ENCODE results near the gene SUSD1.

SUSD1 gene

DNA sequence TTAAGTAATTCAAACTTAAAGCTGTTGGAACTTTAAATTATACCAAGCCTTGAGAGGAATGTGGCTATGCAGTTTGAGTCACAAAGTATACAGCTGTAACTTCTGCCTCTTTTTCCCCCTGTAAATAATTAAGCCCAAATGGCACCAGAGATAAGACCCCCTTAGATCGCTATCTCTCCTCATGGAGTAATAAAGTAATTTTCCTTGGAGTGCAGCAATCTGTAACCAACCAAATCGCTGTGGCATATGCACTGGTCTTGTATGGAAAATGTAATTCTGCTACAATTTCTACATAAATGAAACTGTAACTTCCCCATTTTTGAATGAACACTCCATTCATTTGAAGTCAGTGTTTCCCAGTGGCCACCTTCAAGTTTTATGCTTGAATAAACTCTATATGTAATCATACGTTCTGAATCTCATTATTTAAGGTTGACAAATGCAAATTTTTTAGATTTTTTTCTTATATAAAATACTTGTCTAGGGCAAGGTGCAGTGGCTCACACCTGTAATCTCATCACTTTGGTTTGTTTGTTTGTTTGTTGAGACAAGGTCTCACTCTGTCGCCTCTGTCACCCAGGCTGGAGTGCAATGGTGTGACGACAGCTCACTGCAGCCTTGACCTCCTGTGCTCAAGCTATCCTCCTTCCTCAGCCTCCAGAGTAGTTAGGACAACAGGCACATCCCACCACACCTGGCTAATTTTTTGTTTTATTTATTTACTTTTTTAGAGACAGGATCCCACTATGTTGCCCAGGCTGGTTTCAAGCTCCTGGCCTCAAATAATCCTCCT lies 12.3 kb downstream of the SUSD1 start:
- DNase-seq (ENCODE audit: insufficient read length, low spot score) (no peak), FAIRE-seq (peak; percentile 57)
- TF ChIP-seq SPI1 (IDR thresholded peaks at IDR 0.05; ENCODE audit: low read depth, low read length) (0 out of 2 replicates have a peak, but pooled peaks have one; percentile 0), POU2F2 (IDR thresholded peaks at IDR 0.05; ENCODE audit: low read depth, low read length) (no peak), POLR2AphosphoS5 (IDR thresholded peaks at IDR 0.05; ENCODE audit: low read depth, low read length) (no peak)

DNA sequence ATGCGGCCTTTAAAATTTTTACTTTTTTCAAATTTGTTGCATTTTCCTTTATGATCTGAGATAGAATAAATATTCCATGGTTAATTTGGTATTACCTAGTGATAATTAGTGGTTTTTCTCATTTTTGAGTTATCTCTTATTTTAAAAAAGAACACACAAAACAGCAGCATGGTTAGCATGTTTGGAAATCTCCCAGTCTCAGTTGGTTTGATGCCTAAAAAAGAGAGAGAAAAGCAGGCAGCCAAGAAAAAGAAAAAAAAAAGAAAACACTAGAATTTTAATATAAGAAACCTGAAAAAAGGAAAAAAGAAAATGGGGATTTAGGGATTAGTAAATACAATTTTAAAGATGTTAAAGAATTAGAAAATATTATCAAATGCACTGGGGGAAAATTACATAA lies 15.3 kb downstream of the SUSD1 start:
- DNase-seq (ENCODE audit: insufficient read length, low spot score) (no peak), FAIRE-seq (no peak)
- no peak for TF ChIP-seq SPI1 (IDR thresholded peaks at IDR 0.05; ENCODE audit: low read depth, low read length)
- TF ChIP-seq POLR2A (IDR thresholded peaks at IDR 0.05; ENCODE audit: low read depth, low read length): no peak
- TF ChIP-seq PAX5 (IDR thresholded peaks at IDR 0.05; ENCODE audit: insufficient read depth, low read length, severe bottlenecking): no peak
- TF ChIP-seq TAF1 (IDR thresholded peaks at IDR 0.05; ENCODE audit: low read depth, low read length): no peak
- TF ChIP-seq POLR2AphosphoS5 (IDR thresholded peaks at IDR 0.05; ENCODE audit: low read depth, low read length): no peak
- TF ChIP-seq POU2F2 (IDR thresholded peaks at IDR 0.05; ENCODE audit: low read depth, low read length): no peak

DNA sequence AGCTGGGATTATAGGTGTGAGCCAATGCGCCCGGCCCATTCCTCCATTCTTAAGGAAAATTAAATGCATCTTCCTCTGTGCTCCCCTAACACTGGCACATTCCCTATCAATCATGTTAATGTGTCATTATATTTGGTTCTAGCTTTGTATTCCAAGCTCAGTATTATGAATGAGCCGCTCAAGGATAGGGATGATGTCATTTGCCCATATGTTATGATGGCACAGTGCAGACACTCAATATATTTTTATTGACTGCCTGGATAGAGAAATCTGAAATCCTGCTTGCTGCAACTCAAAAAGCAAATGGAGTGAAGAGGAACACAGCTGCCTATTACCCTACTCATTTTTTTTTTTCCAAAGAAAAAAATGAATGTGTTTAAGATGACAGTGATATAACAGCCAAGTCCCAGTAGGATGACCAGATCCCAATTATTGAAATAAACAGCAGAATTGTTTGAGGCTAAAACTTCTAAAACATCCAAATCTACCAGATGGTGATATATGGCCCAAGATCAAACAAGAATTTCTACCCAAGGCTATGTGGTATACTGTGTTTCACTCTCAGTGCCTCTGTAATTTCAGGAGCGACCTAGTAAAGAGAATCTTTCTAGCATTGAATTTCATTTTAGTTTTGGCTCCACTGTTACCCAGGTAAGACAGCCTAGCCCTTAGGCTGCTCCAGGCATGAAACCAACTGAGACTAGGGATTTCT lies 16.3 kb downstream of the SUSD1 start:
- no peak for DNase-seq (ENCODE audit: insufficient read length, low spot score)
- FAIRE-seq: no peak
- no peak for TF ChIP-seq SPI1 (IDR thresholded peaks at IDR 0.05; ENCODE audit: low read depth, low read length)

DNA sequence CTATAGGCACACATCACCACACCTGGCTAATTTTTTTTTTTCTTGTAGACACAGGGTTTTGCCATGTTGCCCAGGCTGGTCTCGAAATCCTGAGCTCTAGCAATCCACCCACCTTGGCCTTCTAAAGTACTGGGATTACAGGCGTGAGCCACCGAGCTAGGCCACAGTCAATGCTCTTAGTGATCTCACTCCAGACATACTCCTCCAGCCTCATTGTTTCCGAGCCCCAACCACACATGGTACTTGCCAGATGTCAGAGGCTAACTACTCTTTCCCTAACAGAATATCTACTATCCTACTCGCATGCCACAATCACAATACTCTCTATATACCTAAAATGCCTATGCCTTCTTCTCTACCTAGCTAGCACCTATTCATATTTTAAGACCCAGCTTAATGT lies 17.1 kb downstream of the SUSD1 start:
- FAIRE-seq: no peak
- TF ChIP-seq SPI1 (IDR thresholded peaks at IDR 0.05; ENCODE audit: low read depth, low read length) (no peak), TAF1 (IDR thresholded peaks at IDR 0.05; ENCODE audit: low read depth, low read length) (no peak), PAX5 (IDR thresholded peaks at IDR 0.05; ENCODE audit: insufficient read depth, low read length, severe bottlenecking) (no peak), POLR2AphosphoS5 (IDR thresholded peaks at IDR 0.05; ENCODE audit: low read depth, low read length) (no peak), POLR2A (IDR thresholded peaks at IDR 0.05; ENCODE audit: low read depth, low read length) (no peak), POU2F2 (IDR thresholded peaks at IDR 0.05; ENCODE audit: low read depth, low read length) (no peak)
- no peak for DNase-seq (ENCODE audit: insufficient read length, low spot score)

DNA sequence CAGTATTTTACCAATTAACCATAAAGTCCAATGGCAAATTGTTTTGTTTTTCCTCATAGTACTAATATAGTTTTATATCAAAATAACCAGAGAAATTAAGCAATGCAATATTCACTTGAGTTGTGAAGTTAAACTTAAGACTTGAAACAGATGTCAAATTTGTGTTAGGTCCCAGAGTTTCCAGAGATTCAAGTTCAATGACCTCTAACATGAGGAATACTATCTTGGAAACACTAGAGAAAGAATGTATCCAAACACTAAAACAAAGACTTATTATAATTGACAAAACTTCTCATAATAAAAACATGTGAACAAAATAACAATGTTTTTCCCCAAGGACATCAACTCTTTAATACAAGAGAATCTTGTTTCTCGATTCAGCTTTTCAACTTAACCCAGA lies 18.0 kb downstream of the SUSD1 start:
- no peak for FAIRE-seq
- no peak for TF ChIP-seq TAF1 (IDR thresholded peaks at IDR 0.05; ENCODE audit: low read depth, low read length)
- no peak for TF ChIP-seq SPI1 (IDR thresholded peaks at IDR 0.05; ENCODE audit: low read depth, low read length)
- no peak for TF ChIP-seq POLR2AphosphoS5 (IDR thresholded peaks at IDR 0.05; ENCODE audit: low read depth, low read length)
- TF ChIP-seq PAX5 (IDR thresholded peaks at IDR 0.05; ENCODE audit: insufficient read depth, low read length, severe bottlenecking): no peak
- no peak for TF ChIP-seq POLR2A (IDR thresholded peaks at IDR 0.05; ENCODE audit: low read depth, low read length)
- no peak for TF ChIP-seq POU2F2 (IDR thresholded peaks at IDR 0.05; ENCODE audit: low read depth, low read length)
- DNase-seq (ENCODE audit: insufficient read length, low spot score): no peak

DNA sequence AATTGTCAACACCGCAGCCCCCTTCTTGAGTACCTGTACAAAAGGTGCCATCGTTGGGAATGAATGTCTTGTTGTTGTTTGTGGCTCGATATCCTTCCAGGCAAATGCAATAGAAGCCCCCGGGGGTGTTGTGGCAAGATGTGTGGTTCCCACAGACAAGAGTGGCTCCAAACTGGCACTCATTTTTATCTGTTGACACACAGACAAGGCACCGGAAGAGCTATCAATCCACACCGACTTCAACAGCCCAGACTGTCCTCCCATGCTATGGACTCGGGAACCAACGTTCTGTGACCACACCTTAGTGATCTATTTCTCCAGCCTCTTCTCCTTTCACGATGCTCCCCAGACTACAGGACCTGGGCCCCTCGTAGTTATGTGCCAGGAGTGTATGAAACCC lies 25.9 kb downstream of the SUSD1 start:
- FAIRE-seq (no peak), DNase-seq (ENCODE audit: insufficient read length, low spot score) (no peak)
- TF ChIP-seq SPI1 (IDR thresholded peaks at IDR 0.05; ENCODE audit: low read depth, low read length): no peak
- no peak for TF ChIP-seq POLR2AphosphoS5 (IDR thresholded peaks at IDR 0.05; ENCODE audit: low read depth, low read length)
- TF ChIP-seq TAF1 (IDR thresholded peaks at IDR 0.05; ENCODE audit: low read depth, low read length): no peak
- no peak for TF ChIP-seq PAX5 (IDR thresholded peaks at IDR 0.05; ENCODE audit: insufficient read depth, low read length, severe bottlenecking)

DNA sequence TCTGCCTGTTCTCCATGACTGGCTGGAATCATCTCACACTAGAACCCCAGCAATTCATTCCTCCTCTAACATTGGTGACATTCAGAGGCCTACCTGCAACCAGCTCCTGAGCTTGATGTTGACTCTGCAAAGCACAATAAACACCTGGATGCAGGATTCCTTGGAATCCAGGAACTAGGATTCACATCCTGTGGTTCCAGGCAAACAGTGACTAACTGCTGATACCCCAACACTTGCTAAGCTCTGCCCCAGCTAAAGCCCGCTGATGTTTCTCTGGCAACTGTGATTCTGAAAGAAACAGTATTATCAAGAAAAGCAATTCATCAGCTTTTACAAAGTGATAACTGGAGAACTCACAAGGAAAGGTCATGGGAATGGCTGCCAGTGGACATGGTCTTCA lies 29.2 kb downstream of the SUSD1 start:
- FAIRE-seq: no peak
- no peak for TF ChIP-seq PAX5 (IDR thresholded peaks at IDR 0.05; ENCODE audit: insufficient read depth, low read length, severe bottlenecking)
- TF ChIP-seq POLR2A (IDR thresholded peaks at IDR 0.05; ENCODE audit: low read depth, low read length): no peak
- no peak for DNase-seq (ENCODE audit: insufficient read length, low spot score)

DNA sequence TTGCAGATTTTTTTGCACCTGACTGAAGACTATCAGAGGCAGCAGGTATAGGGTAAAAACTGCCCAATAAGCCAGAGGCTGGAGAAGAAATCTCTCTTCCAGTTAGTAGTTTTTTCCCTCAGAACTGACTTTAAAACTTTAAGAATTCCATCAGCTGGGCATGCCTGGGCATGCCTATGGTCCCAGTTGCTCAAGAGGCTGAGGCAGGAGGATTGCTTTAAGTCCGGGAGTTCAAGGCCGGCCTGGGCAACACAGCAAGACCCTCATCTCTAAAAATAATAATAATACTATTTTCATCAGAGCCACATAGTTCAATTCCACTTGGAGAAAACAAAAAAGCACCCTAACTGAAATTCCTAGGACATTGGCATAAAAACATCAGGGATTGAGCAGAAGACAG lies 30.3 kb downstream of the SUSD1 start:
- TF ChIP-seq POLR2A (IDR thresholded peaks at IDR 0.05; ENCODE audit: low read depth, low read length) (no peak), POU2F2 (IDR thresholded peaks at IDR 0.05; ENCODE audit: low read depth, low read length) (no peak), TAF1 (IDR thresholded peaks at IDR 0.05; ENCODE audit: low read depth, low read length) (no peak), PAX5 (IDR thresholded peaks at IDR 0.05; ENCODE audit: insufficient read depth, low read length, severe bottlenecking) (no peak), POLR2AphosphoS5 (IDR thresholded peaks at IDR 0.05; ENCODE audit: low read depth, low read length) (no peak), SPI1 (IDR thresholded peaks at IDR 0.05; ENCODE audit: low read depth, low read length) (no peak)
- DNase-seq (ENCODE audit: insufficient read length, low spot score) (no peak), FAIRE-seq (no peak)

DNA sequence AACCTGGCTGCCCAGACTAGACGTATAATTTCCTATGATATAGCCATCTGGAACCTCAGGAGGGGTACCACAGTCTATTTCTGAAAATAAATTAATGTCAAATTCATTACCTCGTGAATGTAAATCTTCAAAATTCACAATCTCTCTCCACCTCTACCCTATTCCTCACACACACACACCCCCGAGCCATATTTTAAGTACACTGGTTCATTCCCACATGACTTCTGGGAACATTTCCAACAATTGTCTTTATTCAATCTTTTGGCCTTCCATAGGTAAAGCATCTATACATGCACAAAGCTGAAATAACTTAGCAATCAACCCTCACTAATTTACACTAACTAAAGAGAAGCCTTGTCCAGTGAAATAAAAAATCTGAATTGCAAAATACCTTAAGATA lies 32.7 kb downstream of the SUSD1 start:
- FAIRE-seq: no peak
- TF ChIP-seq POLR2AphosphoS5 (IDR thresholded peaks at IDR 0.05; ENCODE audit: low read depth, low read length) (no peak), POU2F2 (IDR thresholded peaks at IDR 0.05; ENCODE audit: low read depth, low read length) (no peak), POLR2A (IDR thresholded peaks at IDR 0.05; ENCODE audit: low read depth, low read length) (no peak), PAX5 (IDR thresholded peaks at IDR 0.05; ENCODE audit: insufficient read depth, low read length, severe bottlenecking) (no peak), TAF1 (IDR thresholded peaks at IDR 0.05; ENCODE audit: low read depth, low read length) (no peak), SPI1 (IDR thresholded peaks at IDR 0.05; ENCODE audit: low read depth, low read length) (no peak)
- DNase-seq (ENCODE audit: insufficient read length, low spot score): no peak

DNA sequence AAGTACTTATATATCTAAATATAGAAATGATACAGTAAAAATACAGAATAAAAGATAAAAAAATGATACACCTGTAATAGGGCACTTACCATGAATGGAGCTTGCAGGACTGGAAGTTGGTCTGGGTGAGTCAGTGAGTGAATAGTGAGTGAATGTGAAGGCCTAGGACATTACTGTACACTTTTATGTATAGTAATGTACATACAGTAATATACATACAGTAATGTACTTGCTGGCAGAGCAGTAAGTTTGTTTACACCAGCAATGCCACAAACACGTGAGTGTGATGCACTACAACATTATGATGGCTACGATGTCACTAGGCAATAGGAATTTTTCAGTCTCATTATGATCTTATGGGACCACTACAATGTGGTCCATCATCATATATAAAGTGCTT lies 34.2 kb downstream of the SUSD1 start:
- FAIRE-seq (peak; percentile 54), DNase-seq (ENCODE audit: insufficient read length, low spot score) (no peak)
- TF ChIP-seq POLR2AphosphoS5 (IDR thresholded peaks at IDR 0.05; ENCODE audit: low read depth, low read length) (no peak), POU2F2 (IDR thresholded peaks at IDR 0.05; ENCODE audit: low read depth, low read length) (no peak), SPI1 (IDR thresholded peaks at IDR 0.05; ENCODE audit: low read depth, low read length) (no peak), TAF1 (IDR thresholded peaks at IDR 0.05; ENCODE audit: low read depth, low read length) (no peak), POLR2A (IDR thresholded peaks at IDR 0.05; ENCODE audit: low read depth, low read length) (no peak), PAX5 (IDR thresholded peaks at IDR 0.05; ENCODE audit: insufficient read depth, low read length, severe bottlenecking) (no peak)
